Endothelial cell of umbilical vein (primary cell): ENCODE measurements around the gene ANKRD44. TPM values are rescaled to one million over a fixed set of nuclear protein-coding genes. Genes with fewer than 3 reads are reported as not detected.
"Not testable (repeated sequence)": the region's sequence is repeated elsewhere in the genome, so short reads cannot be mapped to it uniquely, and the experiment has no call there.

Source experiments
- BruUV-seq: library from RNA; stranded (reverse); fragments of 400-500 nt; replicated peaks from 2 replicates; lab custom pipeline; 2021; lab: Mats Ljungman, UMichigan
- CTCF ChIA-PET: fragments of 300-600, 350-600 bp; sonication (Branson Sonifier 250); formaldehyde crosslinking; loops from one replicate; lab custom pipeline; 2021; ENCODE audit warnings: antibody characterized with exemption, inconsistent platforms; lab: Charles Lee
- POLR2A ChIA-PET: fragments of 300-600, 350-600 bp; sonication (Branson Sonifier 250); formaldehyde crosslinking; loops from one replicate; lab custom pipeline; 2021; ENCODE audit warnings: antibody characterized with exemption, inconsistent platforms; lab: Charles Lee
- DNase-seq: peaks from one replicate; pipeline ENCODE4 v3.0.0-alpha.2; 2011; ENCODE audit warnings: low read depth, low spot score
- FAIRE-seq: peaks from 2 replicates; lab custom pipeline; 2011; peaks lifted over from hg19 to GRCh38; lab: Jason Lieb, UNC
- H2AFZ ChIP-seq: 2 replicates; pipeline ENCODE4 v1.6.0; 2012; ENCODE audit warnings: low read depth, low read length, control low read depth, inconsistent platforms
- H3K27ac ChIP-seq: 2 replicates; pipeline ENCODE4 v1.5.1; 2011; ENCODE audit warnings: low read depth, mild to moderate bottlenecking, control low read depth, low read length, moderate library complexity; ENCODE audit not compliant: insufficient read depth
- H3K27me3 ChIP-seq, 2 experiments: 2 replicates each; pipeline versions ENCODE4 v1.6.0 to v1.6.1; 2011; ENCODE audit warnings: low read length in 2 of 2, mixed read lengths in 1 of 2; ENCODE audit not compliant: control insufficient read depth in 2 of 2, insufficient read depth in 2 of 2
- H3K36me3 ChIP-seq, 2 experiments: 2 replicates in 1 of 2; 3 replicates in 1 of 2; pipeline ENCODE4 v1.5.1; 2011; ENCODE audit warnings: low read length in 2 of 2, mild to moderate bottlenecking in 1 of 2, moderate library complexity in 1 of 2; ENCODE audit not compliant: control insufficient read depth in 2 of 2, insufficient read depth in 2 of 2; ENCODE audit errors: extremely low read depth in 1 of 2
- H3K4me1 ChIP-seq: 3 replicates; pipeline ENCODE4 v1.5.1; 2011; ENCODE audit warnings: mild to moderate bottlenecking, low read length; ENCODE audit not compliant: control insufficient read depth, insufficient read depth; ENCODE audit errors: extremely low read depth
- H3K4me2 ChIP-seq: 2 replicates; pipeline ENCODE4 v1.6.1; 2011; ENCODE audit warnings: low read length, control low read depth, mixed read lengths; ENCODE audit not compliant: insufficient read depth
- H3K4me3 ChIP-seq, 3 experiments: fragments of 200-600 bp in 1 of 3; sonication (generic), shearing (Covaris generic) in 1 of 3; replicated peaks in 1 of 3; 2 replicates each; pipeline ENCODE4 v1.5.1; 2011 to 2016; ENCODE audit warnings: control low read depth in 3 of 3, low read length in 3 of 3, mild to moderate bottlenecking in 2 of 3, inconsistent platforms in 1 of 3, low read depth in 1 of 3, moderate library complexity in 1 of 3; ENCODE audit not compliant: insufficient read depth in 1 of 3
- H3K79me2 ChIP-seq: 2 replicates; pipeline ENCODE4 v1.6.0; 2012; ENCODE audit warnings: low read length, inconsistent platforms; ENCODE audit not compliant: control insufficient read depth, insufficient read depth
- H3K9ac ChIP-seq: replicated peaks from 2 replicates; pipeline ENCODE3; 2011; ENCODE audit warnings: low read length, control low read depth; ENCODE audit not compliant: insufficient read depth; ENCODE audit errors: extremely low read depth
- H3K9me1 ChIP-seq: replicated peaks from 3 replicates; pipeline ENCODE4 v1.6.0; 2011; ENCODE audit warnings: mild to moderate bottlenecking, low read length; ENCODE audit not compliant: control insufficient read depth, insufficient read depth; ENCODE audit errors: extremely low read depth
- H3K9me3 ChIP-seq: replicated peaks from 2 replicates; pipeline ENCODE4 v1.5.1; 2012; ENCODE audit warnings: low read length, inconsistent platforms; ENCODE audit not compliant: control insufficient read depth, insufficient read depth
- H4K20me1 ChIP-seq: replicated peaks from 2 replicates; pipeline ENCODE3; 2011; ENCODE audit warnings: mild to moderate bottlenecking, low read length; ENCODE audit not compliant: control insufficient read depth, insufficient read depth; ENCODE audit errors: extremely low read depth
- FOS ChIP-seq: IDR thresholded peaks from 2 replicates; pipeline ENCODE4 v1.6.1; 2011; ENCODE audit warnings: mild to moderate bottlenecking, low read length, moderate library complexity, borderline replicate concordance; ENCODE audit not compliant: insufficient read depth
- dilution Hi-C: fragments of 300-500 bp; cut with MboI; formaldehyde crosslinking; loops from one replicate; pipeline ENCODE4 v1.15.0; 2019; ENCODE audit warnings: low sequenced_read_pairs; ENCODE audit not compliant: extremely low pct_ligation_motif_present
- intact Hi-C: fragments of 100-400 bp; cut with micrococcal nuclease; formaldehyde crosslinking; loops from one replicate; pipeline ENCODE4 v1.10.0; 2022
- polyA plus RNA-seq, 4 experiments: library from polyadenylated mRNA; depleted of rRNA in 3 of 4; stranded (reverse) in 3 of 4; unstranded in 1 of 4; fragments of >200 nt; gene quantifications; 2 replicates each; pipeline versions ENCODE4 v1.2.1 to v1.2.3, GENCODE V29; 2011 to 2012; ENCODE audit warnings: missing spikeins in 1 of 4
- total RNA-seq: library from RNA; stranded (reverse); gene quantifications from 2 replicates; pipeline ENCODE4 v1.2.3, GENCODE V29; 2021

ANKRD44 gene
- total and polyA plus RNA-seq, 2 donors (not counting 3 experiments of a cell fraction or from before 2014, with no cell fraction given): 3.4 to 6.1 TPM

- ChIA-PET CTCF (interaction anchor here (1.6 kb wide), 1 partner anchor 12 kb away, joined by 5 read pairs; no protein-coding TSS in a partner anchor), POLR2A (no interaction called here)
- Histone ChIP-seq H4K20me1 (no peaks in the 10 kb centered on the region), H3K36me3 (no peaks in the 10 kb centered on the region), H3K27ac (no peak overlapping the region), H3K4me2 (no peak overlapping the region), H3K9me3 (no peaks in the 10 kb centered on the region), H3K4me1 (peaks cover 7% of the 10 kb centered on the region), H3K79me2 (no peaks in the 10 kb centered on the region), H3K4me3 (no peak overlapping the region), H3K9me1 (no peaks in the 10 kb centered on the region), H3K27me3 (no peaks in the 10 kb centered on the region), H2AFZ (no peak overlapping the region), H3K9ac (no peak overlapping the region)
- FAIRE-seq (no peak), DNase-seq (no peak)
- no TSS peak for BruUV-seq
- intact Hi-C loops (no loop called here), dilution Hi-C loops (no loop called here)
- TF ChIP-seq FOS: no peak
Measured at GRCh38 chr2:197024206-197024605, 286.4 kb downstream of the ANKRD44 start.

GRCh38 chr2:197020921-197021320 is 289.7 kb downstream of the ANKRD44 start:
- BruUV-seq, H3K27me3 ChIP-seq, H3K79me2 ChIP-seq, H4K20me1 ChIP-seq, H3K4me3 ChIP-seq, H3K9me3 ChIP-seq, H3K27ac ChIP-seq, H3K9ac ChIP-seq, H3K9me1 ChIP-seq, H3K4me1 ChIP-seq, dilution Hi-C loops, intact Hi-C loops, H2AFZ ChIP-seq, H3K4me2 ChIP-seq, DNase-seq, H3K36me3 ChIP-seq, POLR2A ChIA-PET, FAIRE-seq: not testable (repeated sequence)
- CTCF ChIA-PET: interaction anchor here (1.9 kb wide), 1 partner anchor 7 kb away, joined by 9 read pairs; no protein-coding TSS in a partner anchor
